GM12891 (cell line): ENCODE results near the gene MTX3.

Source experiments
- DNase-seq: peaks from one replicate; pipeline ENCODE4 v3.0.0; 2011; ENCODE audit warnings: low spot score; ENCODE audit not compliant: insufficient read length
- FAIRE-seq: peaks from 2 replicates; lab custom pipeline; 2011; peaks lifted over from hg19 to GRCh38; lab: Jason Lieb, UNC
- PAX5 ChIP-seq: IDR thresholded peaks from 2 replicates; pipeline ENCODE4 v1.6.1; 2011; ENCODE audit warnings: low read length, moderate library complexity, mild to moderate bottlenecking; ENCODE audit not compliant: insufficient read depth, severe bottlenecking
- POLR2A ChIP-seq: IDR thresholded peaks from 2 replicates; pipeline ENCODE4 v1.6.1; 2011; ENCODE audit warnings: low read depth, low read length, control low read depth
- POLR2AphosphoS5 ChIP-seq: IDR thresholded peaks from 2 replicates; pipeline ENCODE4 v1.6.1; 2011; ENCODE audit warnings: low read depth, low read length, control low read depth
- POU2F2 ChIP-seq: IDR thresholded peaks from 2 replicates; pipeline ENCODE4 v1.6.1; 2011; ENCODE audit warnings: low read depth, mild to moderate bottlenecking, control low read depth, low read length, moderate library complexity
- SPI1 ChIP-seq: IDR thresholded peaks from 2 replicates; pipeline ENCODE4 v1.6.1; 2011; ENCODE audit warnings: low read depth, low read length, control low read depth
- TAF1 ChIP-seq: IDR thresholded peaks from 2 replicates; pipeline ENCODE4 v1.6.1; 2011; ENCODE audit warnings: low read depth, low read length, control low read depth

MTX3 gene

GRCh38 chr5:79936646-79937216, 54.3 kb downstream of the MTX3 start:
- no peak for FAIRE-seq
- no peak for DNase-seq
- no peak for TF ChIP-seq POLR2A

GRCh38 chr5:79936002-79936645, 54.9 kb downstream of the MTX3 start:
- no peak for DNase-seq
- FAIRE-seq, result no peak

GRCh38 chr5:79934681-79935080, 56.4 kb downstream of the MTX3 start:
- FAIRE-seq (no peak), DNase-seq (no peak)
- TF ChIP-seq POLR2AphosphoS5 (no peak), SPI1 (no peak), TAF1 (no peak), POLR2A (no peak), POU2F2 (no peak), PAX5 (no peak)

More at GRCh38 chr5:79936002-79936645, 54.9 kb downstream of the MTX3 start:
- no peak for TF ChIP-seq PAX5
- no peak for TF ChIP-seq POU2F2
- no peak for TF ChIP-seq TAF1
- TF ChIP-seq SPI1, result no peak
- TF ChIP-seq POLR2A, result no peak
- TF ChIP-seq POLR2AphosphoS5, result no peak

GRCh38 chr5:79932510-79933504, 58.3 kb downstream of the MTX3 start:
- TF ChIP-seq POU2F2, result no peak
- no peak for TF ChIP-seq TAF1
- no peak for TF ChIP-seq POLR2AphosphoS5
- no peak for TF ChIP-seq SPI1
- no peak for TF ChIP-seq POLR2A
- FAIRE-seq, result no peak
- no peak for DNase-seq

- TF ChIP-seq TAF1 (no peak), SPI1 (no peak), POU2F2 (no peak), POLR2A (no peak), PAX5 (no peak), POLR2AphosphoS5 (no peak)
- FAIRE-seq (no peak), DNase-seq (no peak)
Observed at GRCh38 chr5:79931866-79932265, 59.2 kb downstream of the MTX3 start.

GRCh38 chr5:79931409-79931808, 59.7 kb downstream of the MTX3 start:
- TF ChIP-seq PAX5 (no peak), POLR2A (no peak), TAF1 (no peak), POU2F2 (no peak), SPI1 (no peak), POLR2AphosphoS5 (no peak)
- FAIRE-seq, result no peak
- DNase-seq, result no peak

GRCh38 chr5:79929095-79929494, 62.0 kb downstream of the MTX3 start:
- DNase-seq (no peak), FAIRE-seq (no peak)
- TF ChIP-seq TAF1, result no peak
- TF ChIP-seq PAX5, result no peak
- no peak for TF ChIP-seq POLR2A
- TF ChIP-seq POU2F2, result no peak
- TF ChIP-seq POLR2AphosphoS5, result no peak
- TF ChIP-seq SPI1, result no peak
